ENCODE measurements around the gene POLN. TPM values are rescaled to one million over a fixed set of nuclear protein-coding genes. Genes with fewer than 3 reads are reported as not detected.

The POLN gene
- total RNA-seq, 3 donors from 2014 or later, result 1.4 to 4.6 (median 1.4) TPM

GRCh38 chr4:2175990-2176698, 65.8 kb downstream of the POLN start:
- intact Hi-C loops (cut with DNase I, micrococcal nuclease), result no loop called here
- DNase-seq, result no peak
- Histone ChIP-seq H3K4me1 (ENCODE audit: low read depth) (no peaks in the 10 kb centered on the region), H3K9me3 (no peaks in the 10 kb centered on the region), H3K36me3 (ENCODE audit: low read depth) (no peaks in the 10 kb centered on the region), H3K4me3 (no peak overlapping the region)
- ATAC-seq, result no peak
- TF ChIP-seq, protein P1, sequence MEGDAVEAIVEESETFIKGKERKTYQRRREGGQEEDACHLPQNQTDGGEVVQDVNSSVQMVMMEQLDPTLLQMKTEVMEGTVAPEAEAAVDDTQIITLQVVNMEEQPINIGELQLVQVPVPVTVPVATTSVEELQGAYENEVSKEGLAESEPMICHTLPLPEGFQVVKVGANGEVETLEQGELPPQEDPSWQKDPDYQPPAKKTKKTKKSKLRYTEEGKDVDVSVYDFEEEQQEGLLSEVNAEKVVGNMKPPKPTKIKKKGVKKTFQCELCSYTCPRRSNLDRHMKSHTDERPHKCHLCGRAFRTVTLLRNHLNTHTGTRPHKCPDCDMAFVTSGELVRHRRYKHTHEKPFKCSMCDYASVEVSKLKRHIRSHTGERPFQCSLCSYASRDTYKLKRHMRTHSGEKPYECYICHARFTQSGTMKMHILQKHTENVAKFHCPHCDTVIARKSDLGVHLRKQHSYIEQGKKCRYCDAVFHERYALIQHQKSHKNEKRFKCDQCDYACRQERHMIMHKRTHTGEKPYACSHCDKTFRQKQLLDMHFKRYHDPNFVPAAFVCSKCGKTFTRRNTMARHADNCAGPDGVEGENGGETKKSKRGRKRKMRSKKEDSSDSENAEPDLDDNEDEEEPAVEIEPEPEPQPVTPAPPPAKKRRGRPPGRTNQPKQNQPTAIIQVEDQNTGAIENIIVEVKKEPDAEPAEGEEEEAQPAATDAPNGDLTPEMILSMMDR (IDR thresholded peaks at IDR 0.05), result no peak

- TF ChIP-seq, protein P1 (IDR thresholded peaks at IDR 0.05), result no peak
- no peak overlapping the region for H3K4me3 ChIP-seq
- no peak for DNase-seq
- H3K36me3 ChIP-seq (ENCODE audit: low read depth), result no peaks in the 10 kb centered on the region
- no peak for ATAC-seq
- no peaks in the 10 kb centered on the region for H3K4me1 ChIP-seq (ENCODE audit: low read depth)
- H3K9me3 ChIP-seq, result no peaks in the 10 kb centered on the region
- intact Hi-C loops (cut with DNase I, micrococcal nuclease), result no loop called here
Observed at GRCh38 chr4:2174061-2174460, 67.9 kb downstream of the POLN start.

DNA sequence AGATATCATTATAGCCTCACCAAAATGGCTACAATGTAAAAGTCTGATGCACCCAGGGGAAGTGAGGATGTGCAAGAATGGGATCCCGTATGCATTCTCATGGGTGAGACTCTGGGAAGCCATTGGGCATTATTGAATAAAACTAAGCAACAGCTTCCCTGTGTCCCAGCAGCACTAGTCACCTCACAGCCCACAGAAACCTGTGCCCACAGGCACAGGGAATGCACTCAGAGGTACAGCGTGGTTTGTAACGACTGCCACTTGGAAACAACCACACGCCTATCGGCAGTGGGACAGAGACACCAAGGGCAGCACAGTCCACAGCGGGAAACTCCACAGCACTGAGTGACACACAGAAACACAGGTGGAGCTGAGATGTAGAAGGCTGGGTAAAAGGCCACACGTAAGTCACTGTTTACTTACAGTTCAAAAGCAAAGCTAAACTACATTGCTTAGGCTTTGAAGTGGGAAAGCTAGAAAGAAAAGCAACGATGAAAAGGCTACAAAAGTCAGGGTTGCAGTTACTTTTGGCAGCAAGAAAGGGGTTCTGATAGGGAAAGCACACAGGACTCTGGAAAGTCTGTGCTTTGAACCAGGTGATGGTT, 69.2 kb downstream of the POLN start:
- TF ChIP-seq, protein P1 (IDR thresholded peaks at IDR 0.05), result no peak
- no peak for ATAC-seq
- no peak overlapping the region for H3K4me3 ChIP-seq
- intact Hi-C loops (cut with DNase I, micrococcal nuclease), result no loop called here
- DNase-seq, result no peak
- no peaks in the 10 kb centered on the region for H3K36me3 ChIP-seq (ENCODE audit: low read depth)
- H3K4me1 ChIP-seq (ENCODE audit: low read depth), result no peaks in the 10 kb centered on the region
- H3K9me3 ChIP-seq, result no peaks in the 10 kb centered on the region

DNA sequence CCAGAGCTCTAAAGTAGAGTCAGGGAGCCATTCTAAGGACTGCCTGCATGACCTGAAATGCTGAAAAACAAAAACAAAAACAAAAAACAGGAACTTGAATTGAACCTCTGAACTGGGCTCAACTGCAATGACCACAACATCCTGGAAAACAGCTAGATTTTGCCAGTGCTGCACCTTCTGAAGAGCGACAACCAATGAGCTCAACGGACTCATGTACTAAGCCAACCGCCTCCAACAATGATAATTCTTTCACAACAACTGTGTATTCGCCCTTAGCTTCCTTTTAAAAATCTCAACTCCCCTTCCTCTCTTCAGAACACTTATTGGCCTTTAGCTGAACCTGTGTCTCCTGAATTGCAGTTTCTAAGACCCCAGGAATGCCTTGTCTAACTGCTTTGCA, 69.8 kb downstream of the POLN start:
- ATAC-seq (peak; percentile 47), DNase-seq (no peak)
- Histone ChIP-seq H3K4me3 (no peak overlapping the region), H3K36me3 (ENCODE audit: low read depth) (no peaks in the 10 kb centered on the region), H3K4me1 (ENCODE audit: low read depth) (no peaks in the 10 kb centered on the region), H3K9me3 (no peaks in the 10 kb centered on the region)
- TF ChIP-seq, protein P1 (IDR thresholded peaks at IDR 0.05), result no peak
- intact Hi-C loops (cut with DNase I, micrococcal nuclease), result no loop called here

- DNase-seq, result peak in 2 of 3 donors; percentile 41 to 45
Observed at GRCh38 chr4:2168469-2169319, 73.2 kb downstream of the POLN start.

More at GRCh38 chr4:2168469-2169319, 73.2 kb downstream of the POLN start:
- H3K4me3 ChIP-seq, result no peak overlapping the region
- no peaks in the 10 kb centered on the region for H3K4me1 ChIP-seq (ENCODE audit: low read depth)
- no peaks in the 10 kb centered on the region for H3K36me3 ChIP-seq (ENCODE audit: low read depth)
- no peaks in the 10 kb centered on the region for H3K9me3 ChIP-seq
- TF ChIP-seq, protein P1 (IDR thresholded peaks at IDR 0.05), result no peak
- intact Hi-C loops (cut with DNase I, micrococcal nuclease), result no loop called here
- ATAC-seq, result peak; percentile 76

Measured in mucosa of descending colon (tissue), 3 donors.